ENCODE measurements around the gene ADAMTS12.
"Not testable (repeated sequence)": the region's sequence is repeated elsewhere in the genome, so short reads cannot be mapped to it uniquely, and the experiment has no call there.

The ADAMTS12 gene

DNA sequence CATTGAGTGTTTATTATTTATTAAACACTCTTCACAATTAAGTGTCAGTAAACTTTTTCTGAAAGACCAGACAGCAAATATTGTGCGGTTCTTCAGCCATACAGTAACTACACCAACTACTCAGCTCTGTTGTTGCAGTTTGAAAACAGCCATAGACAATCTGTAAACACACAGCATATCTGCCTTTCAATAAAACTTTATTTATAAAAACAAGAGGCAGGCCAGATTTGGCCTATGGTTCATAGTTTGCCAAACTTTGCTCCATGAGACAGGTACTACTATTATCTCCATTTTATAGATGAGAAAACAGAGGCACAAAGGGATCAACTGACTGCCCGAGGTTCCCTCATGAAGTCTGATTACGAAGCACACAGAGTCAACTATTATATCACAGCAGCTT is 11.5 kb downstream of the ADAMTS12 start:
- Histone ChIP-seq H4K91ac (ENCODE audit: low read depth, low read length, poor library complexity) (no peak overlapping the region), H3K9ac (ENCODE audit: low read depth, low read length, poor library complexity) (no peak overlapping the region), H2AFZ (ENCODE audit: low read length) (no peak overlapping the region), H3K4ac (ENCODE audit: low read length) (no peak overlapping the region), H2BK120ac (ENCODE audit: low read depth, low read length) (no peak overlapping the region), H3K14ac (ENCODE audit: low read length) (no peak overlapping the region), H2BK5ac (ENCODE audit: low read length) (no peak overlapping the region), H3K18ac (ENCODE audit: low read length) (no peak overlapping the region), H3K9me3 (replicated peaks in 1 of 2; ENCODE audit: control insufficient read depth in 2 of 2, insufficient read depth in 1 of 2, low read depth in 1 of 2, low read length in 2 of 2) (peaks cover 0 to 34% of the 10 kb centered on the region in 2 donors), H3K23ac (ENCODE audit: low read depth, low read length, poor library complexity) (no peak overlapping the region), H2BK12ac (ENCODE audit: low read length) (no peak overlapping the region), H3K4me2 (ENCODE audit: insufficient read depth, low read length, poor library complexity, severe bottlenecking) (no peak overlapping the region), H2AK5ac (ENCODE audit: low read depth, low read length) (no peak overlapping the region), H3K4me3 (ENCODE audit: low read length in 2 of 2) (no peak overlapping the region), H3K79me1 (ENCODE audit: low read depth, low read length) (no peaks in the 10 kb centered on the region), H3K36me3 (replicated peaks in 1 of 2; ENCODE audit: control insufficient read depth in 2 of 2, insufficient read depth in 2 of 2, low read length in 2 of 2) (peaks cover 7 to 75% of the 10 kb centered on the region in 2 donors), H4K8ac (ENCODE audit: low read depth, low read length) (no peak overlapping the region), H3K4me1 (ENCODE audit: control insufficient read depth in 2 of 2, insufficient read depth in 1 of 2, low read depth in 1 of 2, low read length in 2 of 2) (peaks cover 0 to 4% of the 10 kb centered on the region in 2 donors), H3K27me3 (ENCODE audit: control insufficient read depth in 3 of 3, insufficient read depth in 3 of 3, low read depth in 1 of 3, low read length in 3 of 3) (no peaks in the 10 kb centered on the region), H2BK15ac (ENCODE audit: low read length) (no peak overlapping the region), H3K27ac (replicated peaks; ENCODE audit: low read length) (no peak overlapping the region)
- WGBS, 2 donors (ENCODE audit: extremely low coverage in 2 of 2, insufficient read length in 2 of 2, insufficient replicate concordance in 1 of 2): no CpG with 5 or more reads among the region's 3 CpGs
- DNase-seq (ENCODE audit: low spot score): no peak

DNA sequence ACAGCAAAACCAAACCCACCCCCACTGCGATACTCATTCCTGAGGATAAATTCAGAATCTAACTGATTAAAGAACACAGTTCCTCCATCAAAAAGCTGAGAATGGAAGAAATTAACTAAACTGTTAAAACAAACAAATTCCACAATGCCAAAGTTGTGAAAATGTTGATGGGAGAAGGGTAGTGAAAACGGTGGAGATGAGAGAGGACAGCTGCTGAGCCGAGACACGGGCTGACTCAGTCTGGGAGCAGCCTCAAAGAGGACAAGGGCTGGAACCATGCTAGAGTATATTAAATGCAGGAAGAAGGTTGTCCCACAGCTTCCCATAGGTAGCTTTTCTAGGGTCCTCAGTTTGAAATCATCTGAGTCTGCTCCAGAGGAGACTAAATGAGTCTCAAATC is 14.3 kb downstream of the ADAMTS12 start:
- WGBS, 2 donors (ENCODE audit: extremely low coverage in 2 of 2, insufficient read length in 2 of 2, insufficient replicate concordance in 1 of 2): no CpG with 5 or more reads among the region's 4 CpGs
- Histone ChIP-seq H3K27me3 (ENCODE audit: control insufficient read depth in 3 of 3, insufficient read depth in 3 of 3, low read depth in 1 of 3, low read length in 3 of 3) (no peaks in the 10 kb centered on the region), H3K4me3 (ENCODE audit: low read length in 2 of 2) (no peak overlapping the region), H3K27ac (replicated peaks; ENCODE audit: low read length) (no peak overlapping the region), H3K79me1 (ENCODE audit: low read depth, low read length) (no peaks in the 10 kb centered on the region), H3K23ac (ENCODE audit: low read depth, low read length, poor library complexity) (no peak overlapping the region), H3K9ac (ENCODE audit: low read depth, low read length, poor library complexity) (no peak overlapping the region), H2BK120ac (ENCODE audit: low read depth, low read length) (no peak overlapping the region), H2AFZ (ENCODE audit: low read length) (no peak overlapping the region), H3K36me3 (replicated peaks in 1 of 2; ENCODE audit: control insufficient read depth in 2 of 2, insufficient read depth in 2 of 2, low read length in 2 of 2) (peaks cover 7 to 82% of the 10 kb centered on the region in 2 donors), H3K9me3 (replicated peaks in 1 of 2; ENCODE audit: control insufficient read depth in 2 of 2, insufficient read depth in 1 of 2, low read depth in 1 of 2, low read length in 2 of 2) (peaks cover 0 to 50% of the 10 kb centered on the region in 2 donors), H3K4me2 (ENCODE audit: insufficient read depth, low read length, poor library complexity, severe bottlenecking) (no peak overlapping the region), H2AK5ac (ENCODE audit: low read depth, low read length) (no peak overlapping the region), H3K18ac (ENCODE audit: low read length) (no peak overlapping the region), H3K4ac (ENCODE audit: low read length) (no peak overlapping the region), H3K4me1 (ENCODE audit: control insufficient read depth in 2 of 2, insufficient read depth in 1 of 2, low read depth in 1 of 2, low read length in 2 of 2) (no peaks in the 10 kb centered on the region), H4K8ac (ENCODE audit: low read depth, low read length) (no peak overlapping the region), H2BK5ac (ENCODE audit: low read length) (no peak overlapping the region), H3K14ac (ENCODE audit: low read length) (no peak overlapping the region), H2BK15ac (ENCODE audit: low read length) (no peak overlapping the region), H2BK12ac (ENCODE audit: low read length) (no peak overlapping the region), H4K91ac (ENCODE audit: low read depth, low read length, poor library complexity) (no peak overlapping the region)
- no peak for DNase-seq (ENCODE audit: low spot score)

DNA sequence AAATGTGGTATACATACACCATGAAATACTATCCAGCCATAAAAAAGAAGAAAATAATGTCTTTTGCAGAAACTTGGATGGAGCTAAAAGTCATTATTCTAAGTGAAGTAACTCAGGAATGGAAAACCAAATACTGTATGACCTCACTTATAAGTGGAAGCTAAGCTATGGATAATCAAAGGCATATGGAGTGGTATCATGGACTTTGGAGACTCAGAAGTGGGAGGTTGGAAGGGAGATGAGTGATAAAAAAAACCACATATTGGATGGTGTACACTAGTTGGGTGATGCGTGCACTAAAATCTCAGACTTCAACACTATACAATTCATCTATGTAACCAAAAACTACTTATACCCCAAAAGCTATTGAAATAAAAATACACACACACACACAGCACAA is 24.5 kb downstream of the ADAMTS12 start:
- no peak overlapping the region for H2BK15ac ChIP-seq (ENCODE audit: low read length)
- H3K4me3 ChIP-seq (ENCODE audit: low read length in 2 of 2): no peak overlapping the region
- no CpG with 5 or more reads among the region's 1 CpG for WGBS, 2 donors (ENCODE audit: extremely low coverage in 2 of 2, insufficient read length in 2 of 2, insufficient replicate concordance in 1 of 2)
- no peak overlapping the region for H2BK5ac ChIP-seq (ENCODE audit: low read length)
- no peak overlapping the region for H3K9ac ChIP-seq (ENCODE audit: low read depth, low read length, poor library complexity)
- no peak overlapping the region for H2AFZ ChIP-seq (ENCODE audit: low read length)
- H3K4me1 ChIP-seq (ENCODE audit: control insufficient read depth in 2 of 2, insufficient read depth in 1 of 2, low read depth in 1 of 2, low read length in 2 of 2): no peaks in the 10 kb centered on the region
- no peaks in the 10 kb centered on the region for H3K27me3 ChIP-seq (ENCODE audit: control insufficient read depth in 3 of 3, insufficient read depth in 3 of 3, low read depth in 1 of 3, low read length in 3 of 3)
- no peak overlapping the region for H3K14ac ChIP-seq (ENCODE audit: low read length)
- H3K27ac ChIP-seq (replicated peaks; ENCODE audit: low read length): no peak overlapping the region
- H3K23ac ChIP-seq (ENCODE audit: low read depth, low read length, poor library complexity): no peak overlapping the region
- no peak overlapping the region for H4K91ac ChIP-seq (ENCODE audit: low read depth, low read length, poor library complexity)
- H2BK120ac ChIP-seq (ENCODE audit: low read depth, low read length): no peak overlapping the region
- H2BK12ac ChIP-seq (ENCODE audit: low read length): no peak overlapping the region
- H3K9me3 ChIP-seq (replicated peaks in 1 of 2; ENCODE audit: control insufficient read depth in 2 of 2, insufficient read depth in 1 of 2, low read depth in 1 of 2, low read length in 2 of 2): peaks cover 9 to 69% of the 10 kb centered on the region in 2 donors
- peaks cover 7 to 43% of the 10 kb centered on the region in 2 donors for H3K36me3 ChIP-seq (replicated peaks in 1 of 2; ENCODE audit: control insufficient read depth in 2 of 2, insufficient read depth in 2 of 2, low read length in 2 of 2)
- peaks cover 3% of the 10 kb centered on the region for H3K79me1 ChIP-seq (ENCODE audit: low read depth, low read length)
- no peak for DNase-seq (ENCODE audit: low spot score)
- H3K4me2 ChIP-seq (ENCODE audit: insufficient read depth, low read length, poor library complexity, severe bottlenecking): no peak overlapping the region
- no peak overlapping the region for H2AK5ac ChIP-seq (ENCODE audit: low read depth, low read length)
- H3K4ac ChIP-seq (ENCODE audit: low read length): no peak overlapping the region
- no peak overlapping the region for H4K8ac ChIP-seq (ENCODE audit: low read depth, low read length)
- no peak overlapping the region for H3K18ac ChIP-seq (ENCODE audit: low read length)

DNA sequence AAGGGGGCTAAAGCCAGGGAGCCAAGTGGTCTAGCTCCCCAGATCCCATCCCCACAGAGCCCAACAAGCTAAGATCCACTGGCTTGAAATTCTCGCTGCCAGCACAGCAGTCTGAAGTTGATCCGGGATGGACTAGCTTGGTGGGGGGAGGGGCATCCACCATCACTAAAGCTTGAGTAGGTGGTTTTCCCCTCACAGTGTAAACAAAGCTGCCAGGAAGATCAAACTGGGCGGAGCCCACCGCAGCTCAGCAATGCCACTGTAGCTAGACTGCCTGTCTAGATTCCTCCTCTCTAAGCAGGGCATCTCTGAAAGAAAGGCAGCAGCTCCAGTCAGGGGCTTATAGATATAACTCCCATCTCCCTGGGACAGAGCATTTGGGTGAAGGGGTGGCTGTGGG is 32.6 kb downstream of the ADAMTS12 start:
- H3K18ac ChIP-seq (ENCODE audit: low read length); H3K27me3 ChIP-seq (ENCODE audit: control insufficient read depth in 3 of 3, insufficient read depth in 3 of 3, low read depth in 1 of 3, low read length in 3 of 3); H2AK5ac ChIP-seq (ENCODE audit: low read depth, low read length); H3K9me3 ChIP-seq (replicated peaks in 1 of 2; ENCODE audit: control insufficient read depth in 2 of 2, insufficient read depth in 1 of 2, low read depth in 1 of 2, low read length in 2 of 2); H3K9ac ChIP-seq (ENCODE audit: low read depth, low read length, poor library complexity); H4K91ac ChIP-seq (ENCODE audit: low read depth, low read length, poor library complexity); H3K23ac ChIP-seq (ENCODE audit: low read depth, low read length, poor library complexity); H3K4me2 ChIP-seq (ENCODE audit: insufficient read depth, low read length, poor library complexity, severe bottlenecking); H3K4me3 ChIP-seq (ENCODE audit: low read length in 2 of 2); H2AFZ ChIP-seq (ENCODE audit: low read length); H3K27ac ChIP-seq (replicated peaks; ENCODE audit: low read length); H3K79me1 ChIP-seq (ENCODE audit: low read depth, low read length); H2BK120ac ChIP-seq (ENCODE audit: low read depth, low read length); H4K8ac ChIP-seq (ENCODE audit: low read depth, low read length); H3K14ac ChIP-seq (ENCODE audit: low read length); H2BK5ac ChIP-seq (ENCODE audit: low read length); H2BK15ac ChIP-seq (ENCODE audit: low read length); H3K4ac ChIP-seq (ENCODE audit: low read length); DNase-seq (ENCODE audit: low spot score); H3K36me3 ChIP-seq (replicated peaks in 1 of 2; ENCODE audit: control insufficient read depth in 2 of 2, insufficient read depth in 2 of 2, low read length in 2 of 2); H2BK12ac ChIP-seq (ENCODE audit: low read length): not testable (repeated sequence)
- peaks cover 16 to 22% of the 10 kb centered on the region in 2 donors for H3K4me1 ChIP-seq (ENCODE audit: control insufficient read depth in 2 of 2, insufficient read depth in 1 of 2, low read depth in 1 of 2, low read length in 2 of 2)
- WGBS, 2 donors (ENCODE audit: extremely low coverage in 2 of 2, insufficient read length in 2 of 2, insufficient replicate concordance in 1 of 2): no CpG with 5 or more reads among the region's 4 CpGs
